Measurements from ENCODE around the gene PPL. TPM values are rescaled to one million over a fixed set of nuclear protein-coding genes. Genes with fewer than 3 reads are reported as not detected.

Gene PPL
- total and polyA plus RNA-seq, 2 donors (not counting 3 experiments of a cell fraction or from before 2014, with no cell fraction given), result 0.07 to 0.20 TPM

- no peak overlapping the region for H2AFZ ChIP-seq (ENCODE audit: low read depth, low read length)
- H3K4me1 ChIP-seq (ENCODE audit: control insufficient read depth, extremely low read depth, insufficient read depth, low read length), result no peaks in the 10 kb centered on the region
- intact Hi-C loops (cut with micrococcal nuclease) (no loop called here), dilution Hi-C loops (cut with MboI; ENCODE audit: extremely low pct_ligation_motif_present, low sequenced_read_pairs) (no loop called here)
- ChIA-PET POLR2A (no interaction called here), CTCF (interaction anchor here (0.8 to 2.1 kb wide), 2 partner anchors 11 to 68 kb away, joined by 3 to 10 read pairs; no protein-coding TSS in a partner anchor)
- H3K79me2 ChIP-seq (ENCODE audit: control insufficient read depth, insufficient read depth, low read length), result no peaks in the 10 kb centered on the region
- H3K36me3 ChIP-seq (ENCODE audit: control insufficient read depth in 2 of 2, extremely low read depth in 1 of 2, insufficient read depth in 2 of 2, low read length in 2 of 2), result peaks cover under 1 to 28% of the 10 kb centered on the region in 2 experiments
- no peaks in the 10 kb centered on the region for H3K9me3 ChIP-seq (replicated peaks; ENCODE audit: control insufficient read depth, insufficient read depth, low read length)
- H4K20me1 ChIP-seq (replicated peaks; ENCODE audit: control insufficient read depth, extremely low read depth, insufficient read depth, low read length), result no peaks in the 10 kb centered on the region
- no peak overlapping the region for H3K4me3 ChIP-seq (replicated peaks in 1 of 3; ENCODE audit: insufficient read depth in 1 of 3, low read depth in 1 of 3, low read length in 3 of 3)
- no peak for DNase-seq (ENCODE audit: low read depth, low spot score)
- no peak overlapping the region for H3K27ac ChIP-seq (ENCODE audit: insufficient read depth, low read depth, low read length)
- H3K9ac ChIP-seq (replicated peaks; ENCODE audit: extremely low read depth, insufficient read depth, low read length), result no peak overlapping the region
- FAIRE-seq, result no peak
- BruUV-seq (replicated peaks), result no TSS peak
- H3K9me1 ChIP-seq (replicated peaks; ENCODE audit: control insufficient read depth, extremely low read depth, insufficient read depth, low read length), result no peaks in the 10 kb centered on the region
- no peak for TF ChIP-seq POLR2A (IDR thresholded peaks at IDR 0.05; ENCODE audit: low read depth, low read length)
- no peak for TF ChIP-seq FOS (IDR thresholded peaks at IDR 0.05; ENCODE audit: borderline replicate concordance, insufficient read depth, low read length)
- TF ChIP-seq POLR2AphosphoS5 (IDR thresholded peaks at IDR 0.05; ENCODE audit: insufficient read depth, low read depth, low read length), result no peak
- TF ChIP-seq MYC (IDR thresholded peaks at IDR 0.05; ENCODE audit: low read depth, low read length), result no peak
- TF ChIP-seq, protein P1, sequence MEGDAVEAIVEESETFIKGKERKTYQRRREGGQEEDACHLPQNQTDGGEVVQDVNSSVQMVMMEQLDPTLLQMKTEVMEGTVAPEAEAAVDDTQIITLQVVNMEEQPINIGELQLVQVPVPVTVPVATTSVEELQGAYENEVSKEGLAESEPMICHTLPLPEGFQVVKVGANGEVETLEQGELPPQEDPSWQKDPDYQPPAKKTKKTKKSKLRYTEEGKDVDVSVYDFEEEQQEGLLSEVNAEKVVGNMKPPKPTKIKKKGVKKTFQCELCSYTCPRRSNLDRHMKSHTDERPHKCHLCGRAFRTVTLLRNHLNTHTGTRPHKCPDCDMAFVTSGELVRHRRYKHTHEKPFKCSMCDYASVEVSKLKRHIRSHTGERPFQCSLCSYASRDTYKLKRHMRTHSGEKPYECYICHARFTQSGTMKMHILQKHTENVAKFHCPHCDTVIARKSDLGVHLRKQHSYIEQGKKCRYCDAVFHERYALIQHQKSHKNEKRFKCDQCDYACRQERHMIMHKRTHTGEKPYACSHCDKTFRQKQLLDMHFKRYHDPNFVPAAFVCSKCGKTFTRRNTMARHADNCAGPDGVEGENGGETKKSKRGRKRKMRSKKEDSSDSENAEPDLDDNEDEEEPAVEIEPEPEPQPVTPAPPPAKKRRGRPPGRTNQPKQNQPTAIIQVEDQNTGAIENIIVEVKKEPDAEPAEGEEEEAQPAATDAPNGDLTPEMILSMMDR (IDR thresholded peaks at IDR 0.05; ENCODE audit: extremely low read depth in 1 of 2, insufficient read depth in 1 of 2, low read depth in 1 of 2, low read length in 2 of 2), result no peak
- no peak for TF ChIP-seq EZH2 (IDR thresholded peaks at IDR 0.05; ENCODE audit: borderline replicate concordance, low read depth, low read length, severe bottlenecking)
- no peak for TF ChIP-seq GATA2 (IDR thresholded peaks at IDR 0.05; ENCODE audit: insufficient read depth, insufficient read length, low read depth, low read length)
- TF ChIP-seq MAX (IDR thresholded peaks at IDR 0.05; ENCODE audit: insufficient read depth, insufficient read length), result no peak
- TF ChIP-seq JUN (IDR thresholded peaks at IDR 0.05; ENCODE audit: borderline replicate concordance, insufficient read depth, insufficient read length, low read depth), result no peak
- H3K27me3 ChIP-seq (ENCODE audit: control insufficient read depth in 2 of 2, insufficient read depth in 2 of 2, low read length in 2 of 2), result no peaks in the 10 kb centered on the region
- no peak overlapping the region for H3K4me2 ChIP-seq (ENCODE audit: insufficient read depth, low read length)
Measured at GRCh38 chr16:4888428-4889135, 48.4 kb downstream of the PPL start.
